H1 (cell line): ENCODE data around the gene PITRM1. TPM values are rescaled to one million over a fixed set of nuclear protein-coding genes. Genes with fewer than 3 reads are reported as not detected.

Source experiments
- CTCF ChIA-PET: fragments of 300-600 bp; sonication (Branson Sonifier 250); formaldehyde crosslinking; loops from one replicate; lab custom pipeline; 2021; ENCODE audit not compliant: partially characterized antibody; lab: Charles Lee
- POLR2A ChIA-PET: fragments of 300-600 bp; sonication (Branson Sonifier 250); formaldehyde crosslinking; loops from one replicate; lab custom pipeline; 2021; ENCODE audit warnings: inconsistent platforms; ENCODE audit not compliant: partially characterized antibody; lab: Charles Lee
- DNase-seq, 2 experiments: peaks; one replicate each; pipeline versions ENCODE4 v3.0.0 to v3.0.0-alpha.2; 2010 to 2022; ENCODE audit warnings: low spot score in 2 of 2, low read depth in 1 of 2, mixed read lengths in 1 of 2
- FAIRE-seq: peaks from 2 replicates; lab custom pipeline; 2011; peaks lifted over from hg19 to GRCh38; lab: Jason Lieb, UNC
- H2AFZ ChIP-seq: 2 replicates; pipeline ENCODE4 v1.8.1; 2012; ENCODE audit warnings: low read length, inconsistent platforms
- H2AK5ac ChIP-seq: 2 replicates; pipeline ENCODE4 v1.6.1; 2013; ENCODE audit warnings: low read depth, low read length
- H2BK120ac ChIP-seq: replicated peaks from 2 replicates; pipeline ENCODE3; 2013; ENCODE audit warnings: low read depth, low read length, inconsistent platforms
- H2BK12ac ChIP-seq: 2 replicates; pipeline ENCODE4 v1.6.1; 2013; ENCODE audit warnings: low read depth, low read length
- H2BK15ac ChIP-seq: 2 replicates; pipeline ENCODE4 v1.6.1; 2013; ENCODE audit warnings: low read length
- H2BK20ac ChIP-seq: 2 replicates; pipeline ENCODE4 v1.6.1; 2013; ENCODE audit warnings: low read length
- H2BK5ac ChIP-seq: 2 replicates; pipeline ENCODE4 v1.6.1; 2013; ENCODE audit warnings: low read depth, low read length
- H3K14ac ChIP-seq: 2 replicates; pipeline ENCODE4 v1.6.1; 2013; ENCODE audit warnings: inconsistent platforms; ENCODE audit not compliant: insufficient read length
- H3K18ac ChIP-seq: 2 replicates; pipeline ENCODE4 v1.6.1; 2013; ENCODE audit warnings: low read length; ENCODE audit errors: extremely low read depth
- H3K23ac ChIP-seq: 2 replicates; pipeline ENCODE4 v1.6.1; 2013; ENCODE audit warnings: inconsistent platforms; ENCODE audit not compliant: insufficient read length
- H3K23me2 ChIP-seq: 2 replicates; pipeline ENCODE4 v1.6.1; 2013; ENCODE audit warnings: low read depth, low read length
- H3K27ac ChIP-seq: 2 replicates; pipeline ENCODE4 v1.6.1; 2011; ENCODE audit warnings: low read depth, low read length, inconsistent platforms
- H3K27me3 ChIP-seq, 4 experiments: replicated peaks in 1 of 4; 1 replicate in 1 of 4; 2 replicates in 3 of 4; pipeline versions ENCODE4 v1.6.1 to v1.8.1; 2011 to 2013; ENCODE audit warnings: low read length in 3 of 4, mild to moderate bottlenecking in 3 of 4, inconsistent platforms in 2 of 4, mixed read lengths in 2 of 4, moderate library complexity in 1 of 4; ENCODE audit not compliant: control insufficient read depth in 3 of 4, insufficient read depth in 3 of 4; ENCODE audit errors: extremely low read depth in 1 of 4
- H3K36me3 ChIP-seq, 4 experiments: 2 replicates each; pipeline versions ENCODE4 v1.6.1 to v1.8.1; 2011 to 2013; ENCODE audit warnings: mild to moderate bottlenecking in 4 of 4, low read length in 3 of 4, moderate library complexity in 2 of 4, control low read depth in 1 of 4, inconsistent platforms in 1 of 4; ENCODE audit not compliant: insufficient read depth in 4 of 4, control insufficient read depth in 2 of 4
- H3K4ac ChIP-seq: replicated peaks from 2 replicates; pipeline ENCODE3; 2013; ENCODE audit warnings: low read length, low read depth, mixed read lengths, inconsistent platforms; ENCODE audit not compliant: insufficient read length
- H3K4me1 ChIP-seq, 4 experiments: replicated peaks in 1 of 4; 1 replicate in 1 of 4; 2 replicates in 3 of 4; pipeline versions ENCODE4 v1.6.1 to v1.8.1; 2011 to 2013; ENCODE audit warnings: low read length in 3 of 4, inconsistent platforms in 2 of 4, mixed read lengths in 1 of 4; ENCODE audit not compliant: insufficient read depth in 4 of 4, control insufficient read depth in 3 of 4
- H3K4me2 ChIP-seq, 2 experiments: 2 replicates each; pipeline versions ENCODE4 v1.6.1 to v1.8.1; 2011 to 2013; ENCODE audit warnings: low read depth in 2 of 2, low read length in 2 of 2, control low read depth in 1 of 2, inconsistent platforms in 1 of 2, mild to moderate bottlenecking in 1 of 2; ENCODE audit not compliant: insufficient read depth in 1 of 2
- H3K4me3 ChIP-seq, 4 experiments: fragments of 200-600, 300-600 bp in 1 of 4; sonication (generic), shearing (Covaris generic), sonication (Bioruptor Twin) in 1 of 4; 2 replicates each; pipeline versions ENCODE4 v1.5.1 to v1.8.1; 2011 to 2016; ENCODE audit warnings: low read length in 4 of 4, low read depth in 3 of 4, control low read depth in 2 of 4, inconsistent platforms in 2 of 4, mild to moderate bottlenecking in 2 of 4, mixed read lengths in 1 of 4, moderate library complexity in 1 of 4; ENCODE audit not compliant: insufficient read depth in 2 of 4; ENCODE audit errors: extremely low read depth in 1 of 4
- H3K56ac ChIP-seq: replicated peaks from 2 replicates; pipeline ENCODE3; 2013; ENCODE audit warnings: low read depth, mild to moderate bottlenecking, mixed read lengths, low read length, inconsistent platforms; ENCODE audit not compliant: insufficient read length
- H3K79me1 ChIP-seq: 2 replicates; pipeline ENCODE4 v1.6.1; 2013; ENCODE audit warnings: low read depth, low read length, control low read depth
- H3K79me2 ChIP-seq, 2 experiments: 2 replicates each; pipeline versions ENCODE4 v1.6.1 to v1.8.1; 2012 to 2013; ENCODE audit warnings: low read length in 2 of 2, mild to moderate bottlenecking in 2 of 2, inconsistent platforms in 1 of 2; ENCODE audit not compliant: insufficient read depth in 2 of 2, control insufficient read depth in 1 of 2
- H3K9ac ChIP-seq, 4 experiments: replicated peaks in 1 of 4; 1 replicate in 1 of 4; 2 replicates in 3 of 4; pipeline versions ENCODE4 v1.6.1 to v1.8.1; 2011 to 2013; ENCODE audit warnings: low read depth in 3 of 4, low read length in 3 of 4, control low read depth in 2 of 4, mild to moderate bottlenecking in 2 of 4, moderate library complexity in 2 of 4, inconsistent platforms in 1 of 4; ENCODE audit errors: extremely low read depth in 1 of 4
- H3K9me3 ChIP-seq, 2 experiments: 2 replicates each; pipeline versions ENCODE4 v1.6.1 to v1.8.1; 2012 to 2013; ENCODE audit warnings: mild to moderate bottlenecking in 2 of 2, moderate library complexity in 2 of 2, control low read depth in 1 of 2, inconsistent platforms in 1 of 2, low read depth in 1 of 2, low read length in 1 of 2, mixed read lengths in 1 of 2; ENCODE audit not compliant: insufficient read depth in 2 of 2
- H4K20me1 ChIP-seq, 2 experiments: replicated peaks in 1 of 2; 2 replicates each; pipeline versions ENCODE3 to v1.8.1; 2011 to 2013; ENCODE audit warnings: inconsistent platforms in 2 of 2, low read length in 2 of 2, mild to moderate bottlenecking in 1 of 2; ENCODE audit not compliant: insufficient read depth in 2 of 2, control insufficient read depth in 1 of 2
- H4K5ac ChIP-seq: 2 replicates; pipeline ENCODE4 v1.6.1; 2013; ENCODE audit warnings: low read length, low read depth, mixed read lengths, inconsistent platforms; ENCODE audit not compliant: insufficient read length
- H4K8ac ChIP-seq: 2 replicates; pipeline ENCODE4 v1.8.0; 2013; ENCODE audit warnings: mild to moderate bottlenecking, moderate library complexity, low read length, inconsistent platforms; ENCODE audit not compliant: insufficient read depth; ENCODE audit errors: extremely low read depth
- H4K91ac ChIP-seq: replicated peaks from 2 replicates; pipeline ENCODE3; 2013; ENCODE audit warnings: low read length, mixed read lengths, inconsistent platforms; ENCODE audit not compliant: insufficient read length
- TAF7 ChIP-seq: optimal IDR thresholded peaks from 2 replicates; pipeline ENCODE3; 2011; ENCODE audit warnings: low read depth, mild to moderate bottlenecking, inconsistent platforms, low read length, moderate library complexity, borderline replicate concordance
- WGBS, 2 experiments: shearing (Covaris generic) in 1 of 2; methylation state at CpG; one replicate each; pipeline versions ENCODE4 v1.1.6 to v1.1.7; 2013 to 2015; ENCODE audit warnings: low lambda C conversion rate in 2 of 2, mixed read lengths in 2 of 2, inconsistent platforms in 1 of 2, low coverage in 1 of 2, missing lambda C conversion rate in 1 of 2; ENCODE audit not compliant: insufficient replicate concordance in 2 of 2, insufficient coverage in 1 of 2, insufficient read length in 1 of 2; ENCODE audit errors: extremely low coverage in 1 of 2, missing lambda C conversion rate in 1 of 2; 5-methylcytosine and 5-hydroxymethylcytosine counted together
- polyA plus RNA-seq, 7 experiments: library from polyadenylated mRNA; depleted of rRNA in 3 of 7; stranded (reverse) in 5 of 7; unstranded in 2 of 7; fragments of >200 nt in 5 of 7; fragments of 200-250 nt in 2 of 7; gene quantifications; 1 replicate in 5 of 7; 2 replicates in 1 of 7; 4 replicates in 1 of 7; pipeline versions ENCODE4 v1.2.1 to v1.2.3, GENCODE V29; 2011 to 2013; ENCODE audit warnings: missing spikeins in 2 of 7, mixed read lengths in 2 of 7
- total RNA-seq: library from RNA; stranded (reverse); fragmentation: NEBNext Ultra II Directional; extraction: Animal tissue kit (Norgen Biotek cat#: 25700); gene quantifications from 2 replicates; pipeline ENCODE4 v1.2.1, GENCODE V29; 2021

Gene PITRM1
- total and polyA plus RNA-seq, 2 of the 8 experiments (the other 6 are each of a cell fraction or from before 2014, with no cell fraction given): 18.6 to 31.5 TPM

GRCh38 chr10:3129581-3130340 is 42.8 kb downstream of the PITRM1 start:
- peaks cover 3 to 6% of the 10 kb centered on the region in 2 experiments for H4K20me1 ChIP-seq
- no peaks in the 10 kb centered on the region for H3K4me1 ChIP-seq
- ChIA-PET POLR2A (interaction anchor here (0.9 to 1.5 kb wide), 3 partner anchors 9 to 23 kb away, joined by 3 to 6 read pairs (median 3); no protein-coding TSS in a partner anchor), CTCF (interaction anchor here (0.6 kb wide), 1 partner anchor 11 kb away, joined by 3 read pairs; no protein-coding TSS in a partner anchor)
- no peak overlapping the region for H3K14ac ChIP-seq
- no peak overlapping the region for H3K9ac ChIP-seq
- H2BK15ac ChIP-seq: no peak overlapping the region
- H3K4me3 ChIP-seq: no peak overlapping the region
- no peak overlapping the region for H3K4me2 ChIP-seq
- H3K36me3 ChIP-seq: peaks cover 12 to 66% (median 48%) of the 10 kb centered on the region in 4 experiments
- no peak for DNase-seq
- H2AK5ac ChIP-seq: no peak overlapping the region
- H4K5ac ChIP-seq: no peak overlapping the region
- FAIRE-seq: no peak
- H2BK12ac ChIP-seq: no peak overlapping the region
- no peaks in the 10 kb centered on the region for H3K79me2 ChIP-seq
- H3K9me3 ChIP-seq: no peaks in the 10 kb centered on the region; a peak in 1 of 4 replicates
- no peak for TF ChIP-seq TAF7
- H4K91ac ChIP-seq: no peak overlapping the region
- H2BK20ac ChIP-seq: no peak overlapping the region
- no peak overlapping the region for H3K4ac ChIP-seq
- no peak overlapping the region for H3K18ac ChIP-seq
- no peak overlapping the region; the same call in 1 of the 2 replicates for H3K27ac ChIP-seq
- H2AFZ ChIP-seq: no peak overlapping the region
- no peaks in the 10 kb centered on the region for H3K27me3 ChIP-seq
- no peak overlapping the region for H2BK5ac ChIP-seq
- H2BK120ac ChIP-seq: no peak overlapping the region
- H3K23me2 ChIP-seq: no peaks in the 10 kb centered on the region
- WGBS, 2 experiments: 91% methylated on average over 29 of the region's 40 CpGs; no CpG with 5 or more reads in 1 of the 2 experiments
- no peak overlapping the region for H3K56ac ChIP-seq
- H3K23ac ChIP-seq: no peak overlapping the region
- H4K8ac ChIP-seq: no peak overlapping the region; the same call in 1 of the 2 replicates
- no peaks in the 10 kb centered on the region; the same call in 1 of the 2 replicates for H3K79me1 ChIP-seq
